ENCODE results near the gene MPPED2.

DNA sequence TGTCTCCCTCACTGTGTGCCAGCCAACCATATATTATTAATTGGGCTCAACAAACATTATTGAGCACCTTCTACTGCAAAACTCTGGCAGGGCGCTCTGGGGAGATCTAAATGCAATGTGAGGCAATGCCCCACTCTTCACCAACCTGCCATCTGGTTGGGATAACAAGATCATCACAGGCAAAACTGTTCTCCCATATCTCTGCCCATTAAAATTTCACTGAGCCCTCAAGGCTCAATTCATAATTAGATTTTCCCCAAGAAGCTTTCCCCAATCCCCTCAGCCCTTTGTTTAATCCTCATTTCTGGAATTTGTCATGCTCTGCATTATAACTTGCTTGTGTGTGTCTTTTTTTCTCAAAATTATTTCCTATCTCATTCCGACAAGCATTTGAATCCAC lies 156.6 kb downstream of the MPPED2 start:
- no peak for TF ChIP-seq CEBPB (IDR thresholded peaks at IDR 0.05; ENCODE audit: borderline replicate concordance, low read depth, low read length)
- TF ChIP-seq KDM3A (CRISPR knock-in tag; IDR thresholded peaks at IDR 0.05; ENCODE audit: low read depth): no peak
- TF ChIP-seq, protein P1, sequence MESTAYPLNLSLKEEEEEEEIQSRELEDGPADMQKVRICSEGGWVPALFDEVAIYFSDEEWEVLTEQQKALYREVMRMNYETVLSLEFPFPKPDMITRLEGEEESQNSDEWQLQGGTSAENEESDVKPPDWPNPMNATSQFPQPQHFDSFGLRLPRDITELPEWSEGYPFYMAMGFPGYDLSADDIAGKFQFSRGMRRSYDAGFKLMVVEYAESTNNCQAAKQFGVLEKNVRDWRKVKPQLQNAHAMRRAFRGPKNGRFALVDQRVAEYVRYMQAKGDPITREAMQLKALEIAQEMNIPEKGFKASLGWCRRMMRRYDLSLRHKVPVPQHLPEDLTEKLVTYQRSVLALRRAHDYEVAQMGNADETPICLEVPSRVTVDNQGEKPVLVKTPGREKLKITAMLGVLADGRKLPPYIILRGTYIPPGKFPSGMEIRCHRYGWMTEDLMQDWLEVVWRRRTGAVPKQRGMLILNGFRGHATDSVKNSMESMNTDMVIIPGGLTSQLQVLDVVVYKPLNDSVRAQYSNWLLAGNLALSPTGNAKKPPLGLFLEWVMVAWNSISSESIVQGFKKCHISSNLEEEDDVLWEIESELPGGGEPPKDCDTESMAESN (CRISPR knock-in tag; conservative IDR thresholded peaks at IDR 0.05): no peak
- TF ChIP-seq POLR2A (IDR thresholded peaks at IDR 0.05; ENCODE audit: insufficient read depth in 1 of 2, low read depth in 2 of 2, low read length in 2 of 2): no peak
- TF ChIP-seq, protein P2, sequence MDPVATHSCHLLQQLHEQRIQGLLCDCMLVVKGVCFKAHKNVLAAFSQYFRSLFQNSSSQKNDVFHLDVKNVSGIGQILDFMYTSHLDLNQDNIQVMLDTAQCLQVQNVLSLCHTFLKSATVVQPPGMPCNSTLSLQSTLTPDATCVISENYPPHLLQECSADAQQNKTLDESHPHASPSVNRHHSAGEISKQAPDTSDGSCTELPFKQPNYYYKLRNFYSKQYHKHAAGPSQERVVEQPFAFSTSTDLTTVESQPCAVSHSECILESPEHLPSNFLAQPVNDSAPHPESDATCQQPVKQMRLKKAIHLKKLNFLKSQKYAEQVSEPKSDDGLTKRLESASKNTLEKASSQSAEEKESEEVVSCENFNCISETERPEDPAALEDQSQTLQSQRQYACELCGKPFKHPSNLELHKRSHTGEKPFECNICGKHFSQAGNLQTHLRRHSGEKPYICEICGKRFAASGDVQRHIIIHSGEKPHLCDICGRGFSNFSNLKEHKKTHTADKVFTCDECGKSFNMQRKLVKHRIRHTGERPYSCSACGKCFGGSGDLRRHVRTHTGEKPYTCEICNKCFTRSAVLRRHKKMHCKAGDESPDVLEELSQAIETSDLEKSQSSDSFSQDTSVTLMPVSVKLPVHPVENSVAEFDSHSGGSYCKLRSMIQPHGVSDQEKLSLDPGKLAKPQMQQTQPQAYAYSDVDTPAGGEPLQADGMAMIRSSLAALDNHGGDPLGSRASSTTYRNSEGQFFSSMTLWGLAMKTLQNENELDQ (CRISPR knock-in tag; IDR thresholded peaks at IDR 0.05; ENCODE audit: borderline replicate concordance): no peak
- TF ChIP-seq CCAR2 (optimal IDR thresholded peaks at IDR 0.05; ENCODE audit: low read depth, low read length): no peak
- TF ChIP-seq ARHGAP35 (CRISPR knock-in tag; IDR thresholded peaks at IDR 0.05; ENCODE audit: borderline replicate concordance): no peak
- TF ChIP-seq MAFK (conservative IDR thresholded peaks at IDR 0.05 in 1 of 2, IDR thresholded peaks at IDR 0.05 in 1 of 2; ENCODE audit: low read length in 2 of 2): no peak
- no peak for TF ChIP-seq BCL6 (CRISPR knock-in tag; IDR thresholded peaks at IDR 0.05)
